ENCODE measurements around the gene BUD31.

DNA sequence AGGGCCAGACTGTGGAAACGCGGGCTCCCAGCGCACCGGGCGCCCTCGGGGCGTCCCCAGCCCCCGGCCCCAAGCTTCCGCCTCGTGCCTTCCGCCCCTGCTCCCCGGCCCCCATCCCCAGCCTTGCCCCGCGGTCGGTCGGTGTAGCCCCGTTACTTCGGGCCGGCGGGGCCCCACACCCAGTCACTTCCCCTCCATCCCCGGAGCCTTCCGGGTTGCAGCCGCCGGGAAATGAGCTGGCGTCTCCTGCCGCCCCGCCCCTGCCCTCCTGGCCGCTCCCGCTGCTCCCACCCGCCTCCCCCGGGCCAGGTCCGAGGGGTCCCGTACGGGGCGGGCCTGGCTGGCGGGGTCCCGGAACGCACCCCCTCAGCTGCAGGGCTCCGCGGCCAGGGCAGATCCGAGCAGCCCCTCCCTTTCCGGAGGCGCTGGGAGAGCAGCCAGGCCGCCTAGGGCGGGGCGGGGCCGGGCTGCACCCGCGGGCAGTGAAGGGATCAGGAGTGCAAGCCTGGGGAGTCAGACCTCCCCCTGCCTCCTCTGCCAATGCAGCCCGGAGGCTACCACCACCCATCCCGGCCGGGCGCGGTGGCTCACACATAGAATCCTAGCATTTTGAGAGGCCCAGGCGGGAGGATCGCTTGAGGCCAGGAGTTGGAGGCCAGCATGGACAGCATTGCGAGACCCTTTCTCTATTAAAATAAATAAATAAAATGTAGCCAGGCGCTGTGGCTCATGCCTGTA is 33.5 kb upstream of the BUD31 start:
- no peak for TF ChIP-seq ZNF274 (IDR thresholded peaks at IDR 0.05; ENCODE audit: low read depth, low read length)
- TF ChIP-seq YY1 (IDR thresholded peaks at IDR 0.05; ENCODE audit: insufficient read depth, insufficient read length) = no peak

Measured in NT2/D1 (cell line).